GM23338 (cell line): ENCODE measurements around the gene SETD4.
"Not testable (repeated sequence)": the region's sequence is repeated elsewhere in the genome, so short reads cannot be mapped to it uniquely, and the experiment has no call there.

Experiments
- CREB1 ChIP-seq: fragments of 250-450 bp; sonication (Bioruptor Pico); IDR thresholded peaks from 2 replicates; pipeline ENCODE4 v1.5.0; 2020; ENCODE audit warnings: low read depth, mild to moderate bottlenecking, moderate library complexity
- EZH2 ChIP-seq: fragments of 200-600 bp; sonication (generic); IDR thresholded peaks from one replicate; pipeline ENCODE4 v1.8.0; 2017; ENCODE audit warnings: antibody characterized with exemption, mild to moderate bottlenecking, low read depth; ENCODE audit not compliant: unreplicated experiment
- EZH2phosphoT487 ChIP-seq: fragments of 200-600 bp; sonication (generic); IDR thresholded peaks from one replicate; pipeline ENCODE4 v1.8.1; 2018; ENCODE audit warnings: antibody characterized with exemption; ENCODE audit not compliant: unreplicated experiment
- JUNB ChIP-seq: IDR thresholded peaks from one replicate; pipeline ENCODE4 v1.6.1; 2016; ENCODE audit warnings: antibody characterized with exemption; ENCODE audit not compliant: unreplicated experiment
- POLR2AphosphoS5 ChIP-seq: IDR thresholded peaks from 2 replicates; pipeline ENCODE4 v1.6.1; 2016; ENCODE audit warnings: antibody characterized with exemption, low read depth
- TF ChIP-seq, protein P1 (sequence below), 2 experiments: fragments of 200-600 bp in 1 of 2; sonication (generic) in 1 of 2; conservative IDR thresholded peaks; 2 replicates each; pipeline versions ENCODE4 v1.5.1 to v1.6.1; 2016 to 2017; ENCODE audit warnings: antibody characterized with exemption in 2 of 2, low read depth in 2 of 2, mild to moderate bottlenecking in 2 of 2, moderate library complexity in 1 of 2
- TF ChIP-seq, protein P2 (sequence below): IDR thresholded peaks from one replicate; pipeline ENCODE4 v1.6.1; 2018; ENCODE audit warnings: antibody characterized with exemption; ENCODE audit not compliant: unreplicated experiment

DNA sequence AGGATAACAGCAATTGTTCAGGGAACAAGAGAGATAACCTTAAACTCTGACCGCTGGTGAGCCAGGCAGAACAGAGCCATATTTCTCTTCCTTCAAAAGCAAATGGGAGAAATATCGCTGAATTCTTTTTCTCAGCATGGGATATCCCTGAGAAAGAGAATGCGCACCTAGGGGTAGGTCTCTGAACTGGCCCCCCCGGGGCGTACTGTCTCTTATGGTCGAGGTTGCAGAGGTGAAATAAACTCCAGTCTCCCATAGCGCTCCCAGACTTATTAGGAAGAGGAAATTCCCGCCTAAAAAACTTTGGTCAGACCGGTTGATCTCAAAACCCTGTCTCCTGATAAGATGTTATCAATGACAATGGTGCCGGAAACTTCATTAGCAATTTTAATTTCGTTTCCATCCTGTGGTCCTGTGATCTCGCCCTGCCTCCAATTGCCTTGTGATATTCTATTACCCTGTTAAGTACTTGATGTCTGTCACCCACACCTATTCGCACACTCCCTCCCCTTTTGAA is 39.4 kb upstream of the SETD4 start:
- TF ChIP-seq, protein P1, sequence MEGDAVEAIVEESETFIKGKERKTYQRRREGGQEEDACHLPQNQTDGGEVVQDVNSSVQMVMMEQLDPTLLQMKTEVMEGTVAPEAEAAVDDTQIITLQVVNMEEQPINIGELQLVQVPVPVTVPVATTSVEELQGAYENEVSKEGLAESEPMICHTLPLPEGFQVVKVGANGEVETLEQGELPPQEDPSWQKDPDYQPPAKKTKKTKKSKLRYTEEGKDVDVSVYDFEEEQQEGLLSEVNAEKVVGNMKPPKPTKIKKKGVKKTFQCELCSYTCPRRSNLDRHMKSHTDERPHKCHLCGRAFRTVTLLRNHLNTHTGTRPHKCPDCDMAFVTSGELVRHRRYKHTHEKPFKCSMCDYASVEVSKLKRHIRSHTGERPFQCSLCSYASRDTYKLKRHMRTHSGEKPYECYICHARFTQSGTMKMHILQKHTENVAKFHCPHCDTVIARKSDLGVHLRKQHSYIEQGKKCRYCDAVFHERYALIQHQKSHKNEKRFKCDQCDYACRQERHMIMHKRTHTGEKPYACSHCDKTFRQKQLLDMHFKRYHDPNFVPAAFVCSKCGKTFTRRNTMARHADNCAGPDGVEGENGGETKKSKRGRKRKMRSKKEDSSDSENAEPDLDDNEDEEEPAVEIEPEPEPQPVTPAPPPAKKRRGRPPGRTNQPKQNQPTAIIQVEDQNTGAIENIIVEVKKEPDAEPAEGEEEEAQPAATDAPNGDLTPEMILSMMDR (conservative IDR thresholded peaks at IDR 0.05; ENCODE audit: low read depth in 2 of 2), result not testable (repeated sequence)
- not testable (repeated sequence) for TF ChIP-seq CREB1 (CRISPR knock-in tag); EZH2phosphoT487; JUNB; POLR2AphosphoS5; EZH2
- TF ChIP-seq, protein P2, sequence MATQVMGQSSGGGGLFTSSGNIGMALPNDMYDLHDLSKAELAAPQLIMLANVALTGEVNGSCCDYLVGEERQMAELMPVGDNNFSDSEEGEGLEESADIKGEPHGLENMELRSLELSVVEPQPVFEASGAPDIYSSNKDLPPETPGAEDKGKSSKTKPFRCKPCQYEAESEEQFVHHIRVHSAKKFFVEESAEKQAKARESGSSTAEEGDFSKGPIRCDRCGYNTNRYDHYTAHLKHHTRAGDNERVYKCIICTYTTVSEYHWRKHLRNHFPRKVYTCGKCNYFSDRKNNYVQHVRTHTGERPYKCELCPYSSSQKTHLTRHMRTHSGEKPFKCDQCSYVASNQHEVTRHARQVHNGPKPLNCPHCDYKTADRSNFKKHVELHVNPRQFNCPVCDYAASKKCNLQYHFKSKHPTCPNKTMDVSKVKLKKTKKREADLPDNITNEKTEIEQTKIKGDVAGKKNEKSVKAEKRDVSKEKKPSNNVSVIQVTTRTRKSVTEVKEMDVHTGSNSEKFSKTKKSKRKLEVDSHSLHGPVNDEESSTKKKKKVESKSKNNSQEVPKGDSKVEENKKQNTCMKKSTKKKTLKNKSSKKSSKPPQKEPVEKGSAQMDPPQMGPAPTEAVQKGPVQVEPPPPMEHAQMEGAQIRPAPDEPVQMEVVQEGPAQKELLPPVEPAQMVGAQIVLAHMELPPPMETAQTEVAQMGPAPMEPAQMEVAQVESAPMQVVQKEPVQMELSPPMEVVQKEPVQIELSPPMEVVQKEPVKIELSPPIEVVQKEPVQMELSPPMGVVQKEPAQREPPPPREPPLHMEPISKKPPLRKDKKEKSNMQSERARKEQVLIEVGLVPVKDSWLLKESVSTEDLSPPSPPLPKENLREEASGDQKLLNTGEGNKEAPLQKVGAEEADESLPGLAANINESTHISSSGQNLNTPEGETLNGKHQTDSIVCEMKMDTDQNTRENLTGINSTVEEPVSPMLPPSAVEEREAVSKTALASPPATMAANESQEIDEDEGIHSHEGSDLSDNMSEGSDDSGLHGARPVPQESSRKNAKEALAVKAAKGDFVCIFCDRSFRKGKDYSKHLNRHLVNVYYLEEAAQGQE, result not testable (repeated sequence)
